Common myeloid progenitor, CD34-positive (primary cell): ENCODE data around the gene CA7.

ENCODE experiments used
- CTCF ChIA-PET: fragments of 350-600 bp; sonication (Branson Sonifier 250); formaldehyde crosslinking; loops from one replicate; lab custom pipeline; 2021; ENCODE audit warnings: antibody characterized with exemption; lab: Charles Lee
- POLR2A ChIA-PET: fragments of 350-600 bp; sonication (Branson Sonifier 250); formaldehyde crosslinking; loops from one replicate; lab custom pipeline; 2021; ENCODE audit warnings: antibody characterized with exemption; lab: Charles Lee
- DNase-seq, 3 donors: peaks; one replicate each; pipeline versions ENCODE4 v3.0.0 to v3.0.0-alpha.2; 2013
- H3K27ac ChIP-seq, 2 experiments: 1 replicate in 1 of 2; 2 replicates in 1 of 2; pipeline ENCODE4 v1.7.0; 2013; ENCODE audit warnings: inconsistent platforms in 2 of 2, low read length in 2 of 2, mild to moderate bottlenecking in 2 of 2, low read depth in 1 of 2, moderate library complexity in 1 of 2; ENCODE audit not compliant: severe bottlenecking in 2 of 2, insufficient read depth in 1 of 2, poor library complexity in 1 of 2
- H3K27me3 ChIP-seq, 5 experiments: replicated peaks in 2 of 5; 1 replicate in 3 of 5; 2 replicates in 2 of 5; pipeline versions ENCODE4 v1.6.1 to v1.7.0; 2013; ENCODE audit warnings: low read length in 4 of 5, mild to moderate bottlenecking in 2 of 5, moderate library complexity in 2 of 5, inconsistent platforms in 1 of 5; ENCODE audit not compliant: insufficient read depth in 5 of 5, control insufficient read depth in 4 of 5
- H3K36me3 ChIP-seq, 4 experiments: 1 replicate in 2 of 4; 2 replicates in 2 of 4; pipeline versions ENCODE4 v1.6.1 to v1.7.0; 2013; ENCODE audit warnings: low read length in 3 of 4, control low read depth in 1 of 4, mild to moderate bottlenecking in 1 of 4; ENCODE audit not compliant: control insufficient read depth in 4 of 4, insufficient read depth in 4 of 4
- H3K4me1 ChIP-seq, 4 experiments: 1 replicate in 3 of 4; 2 replicates in 1 of 4; pipeline versions ENCODE4 v1.6.1 to v1.7.1; 2013; ENCODE audit warnings: low read length in 3 of 4, mild to moderate bottlenecking in 3 of 4, control low read depth in 1 of 4, inconsistent platforms in 1 of 4, moderate library complexity in 1 of 4; ENCODE audit not compliant: control insufficient read depth in 4 of 4, insufficient read depth in 4 of 4; ENCODE audit errors: control extremely low read depth in 1 of 4
- H3K4me3 ChIP-seq, 7 experiments: 1 replicate in 4 of 7; 2 replicates in 3 of 7; pipeline versions ENCODE4 v1.5.1 to v1.7.0; 2013; ENCODE audit warnings: mild to moderate bottlenecking in 7 of 7, low read length in 6 of 7, moderate library complexity in 6 of 7, inconsistent platforms in 2 of 7, low read depth in 2 of 7, control low read depth in 1 of 7; ENCODE audit not compliant: insufficient read depth in 4 of 7, control insufficient read depth in 1 of 7; ENCODE audit errors: extremely low read depth in 1 of 7
- H3K9me3 ChIP-seq, 5 experiments: 1 replicate in 4 of 5; 2 replicates in 1 of 5; pipeline versions ENCODE4 v1.6.1 to v1.7.1; 2013; ENCODE audit warnings: low read length in 4 of 5, mild to moderate bottlenecking in 2 of 5, inconsistent platforms in 1 of 5, low read depth in 1 of 5, moderate library complexity in 1 of 5; ENCODE audit not compliant: control insufficient read depth in 4 of 5, insufficient read depth in 2 of 5; ENCODE audit errors: control extremely low read depth in 1 of 5
- WGBS: methylation state at CpG from one replicate; pipeline ENCODE4 v1.1.5; 2013; ENCODE audit not compliant: insufficient coverage; 5-methylcytosine and 5-hydroxymethylcytosine counted together

CA7 gene

GRCh38 chr16:66844009-66844341, 239 bp upstream of the CA7 start:
- peaks cover 0 to 43% (median 26%) of the 10 kb centered on the region in 5 experiments for H3K27me3 ChIP-seq
- POLR2A ChIA-PET: interaction anchor here (0.6 to 0.8 kb wide), 2 partner anchors 13 to 46 kb away, joined by 3 to 4 read pairs; partner anchors contain the start of gene NAE1
- no peak for DNase-seq
- 27% methylated on average over 3 of the region's 14 CpGs for WGBS
- H3K4me3 ChIP-seq: peak overlapping the region in 3 of 7 experiments; percentile 50 to 65 (median 57)
- no peaks in the 10 kb centered on the region for H3K9me3 ChIP-seq
- H3K36me3 ChIP-seq: no peaks in the 10 kb centered on the region
- CTCF ChIA-PET: interaction anchor here (0.9 to 10.4 kb wide), 5 partner anchors 9 to 29 kb away, joined by 3 to 67 read pairs (median 5); partner anchors contain the start of gene NAE1
- H3K4me1 ChIP-seq: peaks cover 0 to 14% (median 11%) of the 10 kb centered on the region in 4 experiments
- no peak overlapping the region for H3K27ac ChIP-seq

- ChIA-PET POLR2A (interaction anchor here (0.6 kb wide), 1 partner anchor 10 kb away, joined by 3 read pairs; no protein-coding TSS in a partner anchor), CTCF (interaction anchor here (0.7 to 10.4 kb wide), 3 partner anchors 13 to 28 kb away, joined by 3 to 67 read pairs (median 31); partner anchors contain the start of gene NAE1)
- H3K36me3 ChIP-seq: no peaks in the 10 kb centered on the region
- WGBS: 0% methylated on average over 1 of the region's 10 CpGs
- no peaks in the 10 kb centered on the region for H3K9me3 ChIP-seq
- peak overlapping the region in 6 of 7 experiments; percentile 36 to 71 (median 54) for H3K4me3 ChIP-seq
- peaks cover 0 to 43% (median 26%) of the 10 kb centered on the region in 5 experiments for H3K27me3 ChIP-seq
- peaks cover 0 to 14% (median 11%) of the 10 kb centered on the region in 4 experiments for H3K4me1 ChIP-seq
- no peak overlapping the region for H3K27ac ChIP-seq
- no peak for DNase-seq
Observed at GRCh38 chr16:66845080-66845410, 831 bp downstream of the CA7 start.

- Histone ChIP-seq H3K4me1 (peaks cover 0 to 14% (median 11%) of the 10 kb centered on the region in 4 experiments), H3K27ac (no peak overlapping the region), H3K9me3 (no peaks in the 10 kb centered on the region), H3K36me3 (no peaks in the 10 kb centered on the region), H3K27me3 (peaks cover 0 to 43% (median 26%) of the 10 kb centered on the region in 5 experiments), H3K4me3 (no peak overlapping the region)
- CTCF ChIA-PET: interaction anchor here (0.6 to 10.4 kb wide), 6 partner anchors 13 to 25 kb away, joined by 5 to 67 read pairs (median 8); partner anchors contain the start of gene NAE1
- POLR2A ChIA-PET: no interaction called here
- no peak for DNase-seq
- WGBS: 82% methylated on average over 6 of the region's 9 CpGs
Observed at GRCh38 chr16:66845791-66846221, 1.6 kb downstream of the CA7 start.

GRCh38 chr16:66846266-66846665, 2.1 kb downstream of the CA7 start:
- ChIA-PET CTCF (interaction anchor here (1.7 to 10.4 kb wide), 4 partner anchors 14 to 21 kb away, joined by 5 to 67 read pairs (median 8); partner anchors contain the start of gene NAE1), POLR2A (interaction anchor here (0.6 kb wide), 2 partner anchors 606 to 934 kb away, joined by 3 read pairs; no protein-coding TSS in a partner anchor)
- Histone ChIP-seq H3K4me1 (peaks cover 0 to 14% (median 11%) of the 10 kb centered on the region in 4 experiments), H3K36me3 (no peaks in the 10 kb centered on the region), H3K27ac (no peak overlapping the region), H3K4me3 (no peak overlapping the region), H3K27me3 (peaks cover 0 to 43% (median 26%) of the 10 kb centered on the region in 5 experiments), H3K9me3 (no peaks in the 10 kb centered on the region)
- no peak for DNase-seq
- 100% methylated on average over 1 of the region's 1 CpG for WGBS

GRCh38 chr16:66846831-66847230, 2.6 kb downstream of the CA7 start:
- H3K36me3 ChIP-seq: no peaks in the 10 kb centered on the region
- H3K4me1 ChIP-seq: peaks cover 0 to 14% (median 11%) of the 10 kb centered on the region in 4 experiments
- POLR2A ChIA-PET: interaction anchor here (0.6 kb wide), 2 partner anchors 606 to 934 kb away, joined by 3 read pairs; no protein-coding TSS in a partner anchor
- no peak overlapping the region for H3K4me3 ChIP-seq
- no peaks in the 10 kb centered on the region for H3K9me3 ChIP-seq
- no peak for DNase-seq
- CTCF ChIA-PET: interaction anchor here (1.7 to 10.4 kb wide), 4 partner anchors 14 to 20 kb away, joined by 5 to 67 read pairs (median 8); partner anchors contain the start of gene NAE1
- H3K27me3 ChIP-seq: peaks cover 0 to 43% (median 25%) of the 10 kb centered on the region in 5 experiments
- no peak overlapping the region for H3K27ac ChIP-seq
- WGBS: 98% methylated on average over 4 of the region's 6 CpGs

GRCh38 chr16:66847533-66848067, 3.4 kb downstream of the CA7 start:
- WGBS: no CpG with 5 or more reads among the region's 6 CpGs
- Histone ChIP-seq H3K4me3 (no peak overlapping the region), H3K4me1 (peaks cover 0 to 15% (median 12%) of the 10 kb centered on the region in 4 experiments), H3K27ac (no peak overlapping the region), H3K36me3 (no peaks in the 10 kb centered on the region), H3K9me3 (no peaks in the 10 kb centered on the region), H3K27me3 (peaks cover 0 to 40% (median 22%) of the 10 kb centered on the region in 5 experiments)
- ChIA-PET CTCF (interaction anchor here (1.3 to 10.4 kb wide), 5 partner anchors 14 to 20 kb away, joined by 5 to 67 read pairs (median 7); partner anchors contain the start of gene NAE1), POLR2A (no interaction called here)
- DNase-seq: no peak
